ENCODE measurements around the gene SMCHD1. TPM values are rescaled to one million over a fixed set of nuclear protein-coding genes. Genes with fewer than 3 reads are reported as not detected.

SMCHD1 gene
- polyA plus RNA-seq, 2 of the 4 experiments (the other 2 are of a cell fraction) = 15.5 to 25.5 TPM

- 83% methylated on average over 3 of the region's 3 CpGs for WGBS (ENCODE audit: missing lambda C conversion rate)
- H3K4me2 ChIP-seq = no peak overlapping the region
- H3K9me3 ChIP-seq = no peaks in the 10 kb centered on the region
- ATAC-seq (no peak), FAIRE-seq (no peak), DNase-seq (ENCODE audit: low read depth in 1 of 2, low spot score in 1 of 2) (no peak)
- no peaks in the 10 kb centered on the region for H3K4me1 ChIP-seq
- no peak overlapping the region for H3K27ac ChIP-seq
- ChIA-PET POLR2A (interaction anchor here (0.7 kb wide), 1 partner anchor 21 kb away, joined by 6 read pairs; no protein-coding TSS in a partner anchor), CTCF (interaction anchor here (0.9 kb wide), 1 partner anchor 15 kb away, joined by 3 read pairs; no protein-coding TSS in a partner anchor)
- no peak for TF ChIP-seq RCOR1 (IDR thresholded peaks at IDR 0.05; ENCODE audit: low read depth, low read length)
- no peak for TF ChIP-seq FOXS1 (CRISPR knock-in tag; IDR thresholded peaks at IDR 0.05)
- no peak for TF ChIP-seq E2F6 (IDR thresholded peaks at IDR 0.05; ENCODE audit: borderline replicate concordance, low read depth)
- no peak for TF ChIP-seq HMGXB4 (CRISPR knock-in tag; IDR thresholded peaks at IDR 0.05; ENCODE audit: borderline replicate concordance)
- TF ChIP-seq JUNB (IDR thresholded peaks at IDR 0.05) = no peak
- TF ChIP-seq ATOH8 (CRISPR knock-in tag; IDR thresholded peaks at IDR 0.05; ENCODE audit: low read depth) = no peak
- no peak for TF ChIP-seq MYC (IDR thresholded peaks at IDR 0.05; ENCODE audit: borderline replicate concordance, low read length)
- no peak for TF ChIP-seq RARB (CRISPR knock-in tag; IDR thresholded peaks at IDR 0.05)
- no peak for TF ChIP-seq GATA3 (IDR thresholded peaks at IDR 0.05; ENCODE audit: borderline replicate concordance)
- H3K4me3 ChIP-seq = no peak overlapping the region
Measured at GRCh38 chr18:2780750-2781149, 125.2 kb downstream of the SMCHD1 start.

- no peak overlapping the region for H3K4me3 ChIP-seq
- ATAC-seq (no peak), FAIRE-seq (no peak), DNase-seq (ENCODE audit: low read depth in 1 of 2, low spot score in 1 of 2) (no peak)
- H3K4me2 ChIP-seq = no peak overlapping the region
- no peaks in the 10 kb centered on the region for H3K4me1 ChIP-seq
- H3K27ac ChIP-seq = no peak overlapping the region
- ChIA-PET CTCF (interaction anchor here (0.7 to 2.0 kb wide), 2 partner anchors 443 to 459 kb away, joined by 3 to 5 read pairs; no protein-coding TSS in a partner anchor), POLR2A (no interaction called here)
- TF ChIP-seq MAX (IDR thresholded peaks at IDR 0.05) = no peak
- no peak for TF ChIP-seq ELK1 (IDR thresholded peaks at IDR 0.05; ENCODE audit: low read depth, low read length)
- TF ChIP-seq SREBF2 (IDR thresholded peaks at IDR 0.05) = no peak
- no peaks in the 10 kb centered on the region for H3K9me3 ChIP-seq
Measured at GRCh38 chr18:2787225-2787624, 131.7 kb downstream of the SMCHD1 start.

- H3K9me3 ChIP-seq = no peaks in the 10 kb centered on the region
- no peak for TF ChIP-seq MYC (IDR thresholded peaks at IDR 0.05; ENCODE audit: borderline replicate concordance, low read length)
- TF ChIP-seq HOXB5 (CRISPR knock-in tag; IDR thresholded peaks at IDR 0.05) = no peak
- no peak for TF ChIP-seq ZFP36 (IDR thresholded peaks at IDR 0.05; ENCODE audit: borderline replicate concordance, partially characterized antibody)
- no peak for TF ChIP-seq TP53 (CRISPR knock-in tag; IDR thresholded peaks at IDR 0.05)
- no peak overlapping the region for H3K4me2 ChIP-seq
- H3K4me3 ChIP-seq = no peak overlapping the region
- no peak for ATAC-seq
- 91% methylated on average over 2 of the region's 2 CpGs for whole genome bisulfite sequencing (ENCODE audit: missing lambda C conversion rate)
- H3K27ac ChIP-seq = no peak overlapping the region
- ChIA-PET POLR2A (no interaction called here), CTCF (no interaction called here)
- DNase-seq (ENCODE audit: low read depth in 1 of 2, low spot score in 1 of 2) = no peak
- H3K4me1 ChIP-seq = no peaks in the 10 kb centered on the region
- FAIRE-seq = no peak
Measured at GRCh38 chr18:2792395-2792794, 136.9 kb downstream of the SMCHD1 start.

- whole genome bisulfite sequencing (ENCODE audit: missing lambda C conversion rate) = 94% methylated on average over 9 of the region's 9 CpGs
- TF ChIP-seq CBX8 (IDR thresholded peaks at IDR 0.05) (no peak), NR3C1 (IDR thresholded peaks at IDR 0.05) (no peak), EHF (CRISPR knock-in tag; IDR thresholded peaks at IDR 0.05) (no peak), JUNB (IDR thresholded peaks at IDR 0.05) (no peak), CEBPB (IDR thresholded peaks at IDR 0.05) (no peak), CTCF (IDR thresholded peaks at IDR 0.05) (no peak), ZFP36 (IDR thresholded peaks at IDR 0.05; ENCODE audit: borderline replicate concordance, partially characterized antibody) (no peak), PHF8 (IDR thresholded peaks at IDR 0.05; ENCODE audit: borderline replicate concordance, low read depth) (no peak), POLR2A (IDR thresholded peaks at IDR 0.05; ENCODE audit: low read length) (no peak), SMC3 (IDR thresholded peaks at IDR 0.05) (no peak), RCOR1 (IDR thresholded peaks at IDR 0.05; ENCODE audit: low read depth, low read length) (no peak), ESRRA (IDR thresholded peaks at IDR 0.05; ENCODE audit: borderline replicate concordance, low read length) (no peak), FOSB (CRISPR knock-in tag; IDR thresholded peaks at IDR 0.05) (no peak)
Measured at GRCh38 chr18:2794159-2794558, 138.6 kb downstream of the SMCHD1 start.

More at GRCh38 chr18:2794159-2794558, 138.6 kb downstream of the SMCHD1 start:
- FAIRE-seq (no peak), ATAC-seq (no peak), DNase-seq (ENCODE audit: low read depth in 1 of 2, low spot score in 1 of 2) (no peak)
- no peaks in the 10 kb centered on the region for H3K4me1 ChIP-seq
- H3K9me3 ChIP-seq = no peaks in the 10 kb centered on the region
- no peak overlapping the region for H3K4me2 ChIP-seq
- H3K4me3 ChIP-seq = no peak overlapping the region
- H3K27ac ChIP-seq = no peak overlapping the region
- CTCF ChIA-PET = no interaction called here
- POLR2A ChIA-PET = no interaction called here

All from A549 (cell line).